Hematopoietic multipotent progenitor cell treated with erythropoietin and hydrocortisone succinate and interleukin-3 and kit ligand, for 4 days (in vitro differentiated cells): ENCODE measurements around the gene PCDHB6.
A peak's percentile ranks its signal among the peaks of the same experiment; 100 is the strongest.
"Not testable (repeated sequence)": the region's sequence is repeated elsewhere in the genome, so short reads cannot be mapped to it uniquely, and the experiment has no call there.

Source experiments
- DNase-seq: peaks from one replicate; pipeline ENCODE4 v3.0.0-alpha.2; 2015

PCDHB6 gene

DNA sequence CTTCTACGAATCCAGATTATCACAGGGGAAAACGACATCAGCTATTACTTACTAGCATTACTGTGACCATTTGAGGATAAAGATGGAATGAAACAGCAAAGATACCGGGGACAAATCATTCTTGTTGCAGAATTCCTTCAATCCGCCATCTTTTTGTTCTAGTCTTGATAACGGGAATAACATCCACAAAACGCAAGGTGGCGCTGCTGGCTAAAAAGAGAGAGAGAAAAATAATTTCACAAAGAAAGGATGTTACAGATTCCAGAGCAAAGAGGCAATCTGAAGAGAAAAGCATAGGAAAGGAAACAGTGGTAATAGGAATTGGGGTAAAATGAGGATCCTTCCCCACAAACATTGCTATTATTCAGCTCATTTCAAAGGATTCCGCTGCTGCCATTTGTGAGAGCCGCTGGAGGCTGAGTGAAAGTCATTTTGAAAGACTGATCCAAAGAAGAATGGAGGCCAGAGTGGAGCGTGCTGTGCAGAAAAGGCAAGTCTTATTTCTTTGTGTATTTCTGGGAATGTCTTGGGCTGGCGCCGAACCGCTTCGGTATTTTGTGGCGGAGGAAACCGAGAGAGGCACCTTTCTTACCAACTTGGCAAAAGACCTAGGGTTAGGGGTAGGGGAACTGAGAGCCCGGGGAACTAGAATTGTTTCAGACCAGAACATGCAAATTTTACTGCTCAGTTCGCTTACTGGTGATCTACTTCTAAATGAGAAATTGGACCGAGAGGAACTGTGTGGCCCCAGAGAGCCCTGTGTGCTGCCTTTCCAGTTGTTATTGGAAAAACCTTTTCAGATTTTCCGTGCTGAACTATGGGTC, 22.7 kb downstream of the PCDHB6 start, which contains the start of gene PCDHB7:
PCDHB7 (plus strand) TSS at position 264 of the 824 bp plus-strand sequence; CDS start at position 456, 192 bp downstream.
- peak; percentile 49 for DNase-seq

DNA sequence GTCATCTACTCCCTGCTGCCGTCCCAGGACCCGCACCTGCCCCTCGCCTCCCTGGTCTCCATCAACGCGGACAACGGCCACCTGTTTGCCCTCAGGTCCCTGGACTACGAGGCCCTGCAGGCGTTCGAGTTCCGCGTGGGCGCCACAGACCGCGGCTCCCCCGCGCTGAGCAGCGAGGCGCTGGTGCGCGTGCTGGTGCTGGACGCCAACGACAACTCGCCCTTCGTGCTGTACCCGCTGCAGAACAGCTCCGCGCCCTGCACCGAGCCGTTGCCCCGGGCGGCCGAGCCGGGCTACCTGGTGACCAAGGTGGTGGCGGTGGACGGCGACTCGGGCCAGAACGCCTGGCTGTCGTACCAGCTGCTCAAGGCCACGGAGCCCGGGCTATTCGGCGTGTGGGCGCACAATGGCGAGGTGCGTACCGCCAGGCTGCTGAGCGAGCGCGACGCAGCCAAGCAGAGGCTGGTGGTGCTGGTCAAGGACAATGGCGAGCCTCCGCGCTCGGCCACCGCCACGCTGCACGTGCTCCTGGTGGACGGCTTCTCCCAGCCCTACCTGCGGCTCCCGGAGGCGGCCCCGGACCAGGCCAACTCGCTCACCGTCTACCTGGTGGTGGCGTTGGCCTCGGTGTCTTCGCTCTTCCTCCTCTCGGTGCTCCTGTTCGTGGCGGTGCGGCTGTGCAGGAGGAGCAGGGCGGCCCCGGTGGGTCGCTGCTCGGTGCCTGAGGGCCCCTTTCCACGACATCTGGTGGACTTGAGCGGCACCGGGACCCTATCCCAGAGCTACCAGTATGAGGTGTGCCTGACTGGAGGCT, 24.6 kb downstream of the PCDHB6 start:
- DNase-seq = not testable (repeated sequence)

DNA sequence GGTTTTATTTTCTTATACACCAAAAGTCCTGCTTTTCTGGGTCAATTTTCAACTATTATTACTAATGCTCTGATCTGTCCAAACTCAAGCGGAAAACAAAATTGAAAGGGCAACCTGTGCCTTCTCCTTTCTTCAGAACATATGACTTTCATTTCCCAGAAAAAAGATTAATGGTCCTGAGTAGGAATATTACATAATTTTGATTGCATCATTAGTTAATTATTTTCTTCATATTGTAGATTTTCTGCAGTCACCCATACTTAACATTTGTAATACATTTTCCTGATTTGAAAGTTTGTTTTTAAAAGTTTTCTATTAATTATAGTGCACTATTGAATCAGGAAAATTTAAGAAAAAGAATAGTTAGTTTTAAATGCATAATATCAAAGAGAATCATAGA, 26.1 kb downstream of the PCDHB6 start:
- DNase-seq = no peak

- DNase-seq = not testable (repeated sequence)
Observed at GRCh38 chr5:141177577-141178191, 27.8 kb downstream of the PCDHB6 start, which contains the start of gene PCDHB8. PCDHB8 (plus strand) TSS chr5:141177790; CDS start chr5:141178035, 245 bp downstream.

GRCh38 chr5:141179371-141179770, 29.5 kb downstream of the PCDHB6 start:
- DNase-seq = not testable (repeated sequence)

DNA sequence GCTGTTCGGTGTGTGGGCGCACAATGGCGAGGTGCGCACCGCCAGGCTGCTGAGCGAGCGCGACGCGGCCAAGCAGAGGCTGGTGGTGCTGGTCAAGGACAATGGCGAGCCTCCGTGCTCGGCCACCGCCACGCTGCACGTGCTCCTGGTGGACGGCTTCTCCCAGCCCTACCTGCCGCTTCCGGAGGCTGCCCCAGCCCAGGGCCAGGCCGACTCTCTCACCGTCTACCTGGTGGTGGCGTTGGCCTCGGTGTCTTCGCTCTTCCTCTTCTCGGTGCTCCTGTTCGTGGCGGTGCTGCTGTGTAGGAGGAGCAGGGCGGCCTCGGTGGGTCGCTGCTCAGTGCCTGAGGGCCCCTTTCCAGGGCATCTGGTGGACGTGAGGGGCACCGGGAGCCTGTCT, 30.0 kb downstream of the PCDHB6 start:
- DNase-seq = not testable (repeated sequence)

- DNase-seq = no peak
Observed at GRCh38 chr5:141180313-141180712, 30.5 kb downstream of the PCDHB6 start.

- DNase-seq = peak; percentile 8
Observed at GRCh38 chr5:141182248-141182647, 32.4 kb downstream of the PCDHB6 start, which contains the start of gene PCDHB16. PCDHB16 (plus strand) TSS chr5:141182387; CDS start chr5:141182560, 173 bp downstream.

DNA sequence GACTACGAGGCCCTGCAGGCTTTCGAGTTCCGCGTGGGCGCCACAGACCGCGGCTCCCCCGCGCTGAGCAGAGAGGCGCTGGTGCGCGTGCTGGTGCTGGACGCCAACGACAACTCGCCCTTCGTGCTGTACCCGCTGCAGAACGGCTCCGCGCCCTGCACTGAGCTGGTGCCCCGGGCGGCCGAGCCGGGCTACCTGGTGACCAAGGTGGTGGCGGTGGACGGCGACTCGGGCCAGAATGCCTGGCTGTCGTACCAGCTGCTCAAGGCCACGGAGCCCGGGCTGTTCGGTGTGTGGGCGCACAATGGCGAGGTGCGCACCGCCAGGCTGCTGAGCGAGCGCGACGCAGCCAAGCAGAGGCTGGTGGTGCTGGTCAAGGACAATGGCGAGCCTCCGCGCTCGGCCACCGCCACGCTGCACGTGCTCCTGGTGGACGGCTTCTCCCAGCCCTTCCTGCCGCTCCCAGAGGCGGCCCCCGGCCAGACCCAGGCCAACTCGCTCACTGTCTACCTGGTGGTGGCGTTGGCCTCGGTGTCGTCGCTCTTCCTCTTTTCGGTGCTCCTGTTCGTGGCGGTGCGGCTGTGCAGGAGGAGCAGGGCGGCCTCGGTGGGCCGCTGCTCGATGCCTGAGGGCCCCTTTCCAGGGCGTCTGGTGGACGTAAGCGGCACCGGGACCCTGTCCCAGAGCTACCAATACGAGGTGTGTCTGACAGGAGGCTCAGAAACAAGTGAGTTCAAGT, 34.4 kb downstream of the PCDHB6 start:
- not testable (repeated sequence) for DNase-seq

DNA sequence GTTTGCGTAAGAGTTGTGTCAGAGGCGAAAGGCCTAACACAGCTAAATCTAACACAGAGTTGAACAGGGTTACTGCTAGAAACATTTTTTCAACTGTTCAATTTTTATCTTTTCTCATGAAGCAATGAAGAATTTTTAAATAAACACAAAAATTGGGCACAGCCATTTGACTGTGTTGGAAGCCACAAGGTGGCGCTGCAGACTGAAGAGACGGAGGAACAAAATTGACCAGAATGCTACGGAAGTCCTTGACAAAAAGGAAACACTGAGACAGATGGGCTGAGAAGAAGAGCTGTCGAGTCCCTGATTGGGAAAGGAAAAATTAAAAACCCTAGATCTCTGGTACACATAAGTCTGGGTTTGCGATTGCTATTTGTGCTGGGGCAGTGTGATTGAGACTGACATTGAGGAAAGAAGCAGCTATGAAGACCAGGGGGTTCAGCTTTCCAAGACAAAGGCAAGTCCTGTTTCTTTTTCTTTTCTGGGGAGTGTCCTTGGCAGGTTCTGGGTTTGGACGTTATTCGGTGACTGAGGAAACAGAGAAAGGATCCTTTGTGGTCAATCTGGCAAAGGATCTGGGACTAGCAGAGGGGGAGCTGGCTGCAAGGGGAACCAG, 37.1 kb downstream of the PCDHB6 start, which contains the start of gene PCDHB9:
PCDHB9 (plus strand) TSS at position 265 of the 616 bp plus-strand sequence; CDS start at position 423, 158 bp downstream.
- DNase-seq = peak; percentile 27

DNA sequence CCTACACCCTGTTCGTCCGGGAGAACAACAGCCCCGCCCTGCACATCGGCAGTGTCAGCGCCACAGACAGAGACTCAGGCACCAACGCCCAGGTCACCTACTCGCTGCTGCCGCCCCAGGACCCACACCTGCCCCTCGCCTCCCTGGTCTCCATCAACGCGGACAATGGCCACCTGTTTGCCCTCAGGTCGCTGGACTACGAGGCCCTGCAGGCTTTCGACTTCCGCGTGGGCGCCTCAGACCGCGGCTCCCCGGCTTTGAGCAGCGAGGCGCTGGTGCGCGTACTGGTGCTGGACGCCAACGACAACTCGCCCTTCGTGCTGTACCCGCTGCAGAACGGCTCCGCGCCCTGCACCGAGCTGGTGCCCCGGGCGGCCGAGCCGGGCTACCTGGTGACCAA, 38.8 kb downstream of the PCDHB6 start:
- DNase-seq = not testable (repeated sequence)

- not testable (repeated sequence) for DNase-seq
Observed at GRCh38 chr5:141189131-141189530, 39.3 kb downstream of the PCDHB6 start.

DNA sequence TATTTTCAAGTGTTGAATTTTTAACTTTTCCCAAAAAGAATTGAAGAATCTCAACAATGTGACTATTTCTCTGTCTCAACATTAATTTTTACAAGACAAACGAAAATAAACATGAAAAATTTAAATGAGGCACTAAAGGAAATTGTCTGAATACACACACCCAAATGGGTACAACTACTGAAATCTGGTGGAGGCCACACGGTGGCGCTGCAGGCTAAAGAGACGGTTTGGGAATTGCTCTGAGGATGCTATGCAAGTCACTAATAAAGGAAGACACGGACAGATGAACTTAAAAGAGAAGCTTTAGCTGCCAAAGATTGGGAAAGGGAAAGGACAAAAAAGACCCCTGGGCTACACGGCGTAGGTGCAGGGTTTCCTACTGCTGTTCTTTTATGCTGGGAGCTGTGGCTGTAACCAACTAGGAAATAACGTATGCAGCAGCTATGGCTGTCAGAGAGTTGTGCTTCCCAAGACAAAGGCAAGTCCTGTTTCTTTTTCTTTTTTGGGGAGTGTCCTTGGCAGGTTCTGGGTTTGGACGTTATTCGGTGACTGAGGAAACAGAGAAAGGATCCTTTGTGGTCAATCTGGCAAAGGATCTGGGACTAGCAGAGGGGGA, 42.4 kb downstream of the PCDHB6 start, which contains the start of gene PCDHB10:
PCDHB10 (plus strand) TSS at position 244 of the 616 bp plus-strand sequence; CDS start at position 444, 200 bp downstream.
- DNase-seq = peak; percentile 36

- DNase-seq = not testable (repeated sequence)
Observed at GRCh38 chr5:141194332-141194731, 44.5 kb downstream of the PCDHB6 start.

- DNase-seq = no peak
Observed at GRCh38 chr5:141196363-141196762, 46.5 kb downstream of the PCDHB6 start.

DNA sequence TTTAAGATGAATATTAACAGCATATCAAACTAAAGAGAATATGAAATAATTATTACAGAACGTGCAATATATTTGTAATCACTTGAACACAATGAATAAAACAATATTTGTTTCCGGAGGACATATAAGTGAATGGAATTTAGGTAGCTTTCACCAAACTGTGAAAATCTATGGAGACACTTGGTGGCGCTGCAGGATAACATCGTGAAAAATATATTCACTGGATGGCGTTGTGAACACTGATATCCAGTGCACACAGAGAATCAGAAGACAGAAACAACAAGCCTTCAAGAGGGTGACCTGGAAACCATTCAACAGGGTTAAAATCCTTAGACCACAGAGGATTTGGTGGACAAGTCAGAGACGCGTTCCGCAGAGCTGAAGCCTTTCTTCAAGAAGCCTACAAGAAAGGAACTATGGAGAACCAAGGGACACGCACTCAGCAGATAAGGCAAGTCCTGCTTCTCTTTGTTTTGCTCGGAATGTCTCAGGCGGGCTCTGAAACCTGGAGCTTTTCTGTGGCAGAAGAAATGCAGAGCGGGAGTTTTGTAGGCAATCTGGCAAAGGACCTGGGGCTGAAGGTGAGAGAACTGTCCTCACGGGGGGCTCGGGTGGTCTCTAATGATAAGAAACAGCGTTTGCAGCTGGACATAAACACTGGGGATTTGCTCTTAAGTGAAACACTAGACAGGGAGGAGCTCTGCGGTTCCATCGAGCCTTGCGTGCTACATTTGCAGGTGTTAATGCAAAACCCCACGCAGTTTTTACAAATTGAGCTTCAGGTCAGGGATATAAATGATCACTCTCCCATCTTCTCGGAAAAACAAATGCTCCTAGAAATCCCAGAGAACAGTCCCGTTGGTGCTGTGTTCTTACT, 49.7 kb downstream of the PCDHB6 start, which contains the start of gene PCDHB11:
PCDHB11 (plus strand) TSS at position 269 of the 877 bp plus-strand sequence; CDS start at position 417, 148 bp downstream.
- DNase-seq = peak; percentile 13

DNA sequence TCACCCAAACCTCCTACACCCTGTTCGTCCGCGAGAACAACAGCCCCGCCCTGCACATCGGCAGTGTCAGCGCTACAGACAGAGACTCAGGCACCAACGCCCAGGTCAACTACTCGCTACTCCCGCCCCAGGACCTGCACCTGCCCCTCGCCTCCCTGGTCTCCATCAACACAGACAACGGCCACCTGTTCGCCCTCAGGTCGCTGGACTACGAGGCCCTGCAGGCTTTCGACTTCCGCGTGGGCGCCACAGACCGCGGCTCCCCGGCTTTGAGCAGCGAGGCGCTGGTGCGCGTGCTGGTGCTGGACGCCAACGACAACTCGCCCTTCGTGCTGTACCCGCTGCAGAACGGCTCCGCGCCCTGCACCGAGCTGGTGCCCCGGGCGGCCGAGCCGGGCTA, 51.3 kb downstream of the PCDHB6 start:
- not testable (repeated sequence) for DNase-seq

- DNase-seq = not testable (repeated sequence)
Observed at GRCh38 chr5:141201646-141202045, 51.8 kb downstream of the PCDHB6 start.
